ENCODE measurements around the gene CCDC74B.
"Not testable (repeated sequence)": the region's sequence is repeated elsewhere in the genome, so short reads cannot be mapped to it uniquely, and the experiment has no call there.

The CCDC74B gene

GRCh38 chr2:130165293-130166016 is 20.5 kb upstream of the CCDC74B start:
- no peaks in the 10 kb centered on the region for H4K20me1 ChIP-seq (ENCODE audit: low read depth, low read length)
- H3K27me3 ChIP-seq (ENCODE audit: low read length), result no peaks in the 10 kb centered on the region
- H3K9me2 ChIP-seq (replicated peaks; ENCODE audit: insufficient read depth, low read length), result no peaks in the 10 kb centered on the region
- no peaks in the 10 kb centered on the region for H3K79me2 ChIP-seq (ENCODE audit: insufficient read depth, low read length)
- H3K9me3 ChIP-seq (ENCODE audit: insufficient read depth, low read length), result no peaks in the 10 kb centered on the region
- no peak overlapping the region for H3K4me2 ChIP-seq (ENCODE audit: low read depth, low read length, poor library complexity, severe bottlenecking)
- H3K4me3 ChIP-seq (ENCODE audit: insufficient read depth, low read length, poor library complexity, severe bottlenecking), result no peak overlapping the region
- peaks cover 3% of the 10 kb centered on the region; the same call in 1 of the 2 replicates for H3K36me3 ChIP-seq (ENCODE audit: low read length)
- H3K27ac ChIP-seq (ENCODE audit: low read depth, low read length), result no peak overlapping the region
- TF ChIP-seq EZH2phosphoT487 (conservative IDR thresholded peaks at IDR 0.05; ENCODE audit: low read length) (no peak), CTCF (IDR thresholded peaks at IDR 0.05; ENCODE audit: insufficient read depth, low read length, poor library complexity, severe bottlenecking) (no peak)
- no peak overlapping the region for H2AFZ ChIP-seq (ENCODE audit: low read depth, low read length, severe bottlenecking)
- no peaks in the 10 kb centered on the region for H3F3A ChIP-seq (ENCODE audit: insufficient read depth)
- H3K9ac ChIP-seq (ENCODE audit: low read length), result no peak overlapping the region

- Histone ChIP-seq H3K9me3 (ENCODE audit: insufficient read depth, low read length) (no peaks in the 10 kb centered on the region), H3K4me2 (ENCODE audit: low read depth, low read length, poor library complexity, severe bottlenecking) (no peak overlapping the region), H2AFZ (ENCODE audit: low read depth, low read length, severe bottlenecking) (no peak overlapping the region), H4K20me1 (ENCODE audit: low read depth, low read length) (no peaks in the 10 kb centered on the region), H3K27me3 (ENCODE audit: low read length) (no peaks in the 10 kb centered on the region), H3K27ac (ENCODE audit: low read depth, low read length) (no peak overlapping the region), H3K9ac (ENCODE audit: low read length) (no peak overlapping the region), H3K36me3 (ENCODE audit: low read length) (peaks cover 3% of the 10 kb centered on the region; the same call in 1 of the 2 replicates), H3K4me3 (ENCODE audit: insufficient read depth, low read length, poor library complexity, severe bottlenecking) (no peak overlapping the region), H3F3A (ENCODE audit: insufficient read depth) (no peaks in the 10 kb centered on the region), H3K9me2 (replicated peaks; ENCODE audit: insufficient read depth, low read length) (no peaks in the 10 kb centered on the region), H3K79me2 (ENCODE audit: insufficient read depth, low read length) (no peaks in the 10 kb centered on the region)
- TF ChIP-seq EZH2phosphoT487 (conservative IDR thresholded peaks at IDR 0.05; ENCODE audit: low read length) (no peak), CTCF (IDR thresholded peaks at IDR 0.05; ENCODE audit: insufficient read depth, low read length, poor library complexity, severe bottlenecking) (no peak)
These were observed 18.1 kb upstream of the CCDC74B start for GRCh38 chr2:130162968-130163367.

GRCh38 chr2:130162486-130162885 is 17.6 kb upstream of the CCDC74B start:
- not testable (repeated sequence) for H3K4me3 ChIP-seq (ENCODE audit: insufficient read depth, low read length, poor library complexity, severe bottlenecking); H3K36me3 ChIP-seq (ENCODE audit: low read length); H4K20me1 ChIP-seq (ENCODE audit: low read depth, low read length); H3K27ac ChIP-seq (ENCODE audit: low read depth, low read length); H3K9me2 ChIP-seq (replicated peaks; ENCODE audit: insufficient read depth, low read length); H3F3A ChIP-seq (ENCODE audit: insufficient read depth); H3K79me2 ChIP-seq (ENCODE audit: insufficient read depth, low read length); H2AFZ ChIP-seq (ENCODE audit: low read depth, low read length, severe bottlenecking); H3K9ac ChIP-seq (ENCODE audit: low read length); H3K4me2 ChIP-seq (ENCODE audit: low read depth, low read length, poor library complexity, severe bottlenecking); H3K9me3 ChIP-seq (ENCODE audit: insufficient read depth, low read length); H3K27me3 ChIP-seq (ENCODE audit: low read length)

GRCh38 chr2:130160838-130161705 is 16.2 kb upstream of the CCDC74B start:
- not testable (repeated sequence) for H3K9me2 ChIP-seq (replicated peaks; ENCODE audit: insufficient read depth, low read length); H3K36me3 ChIP-seq (ENCODE audit: low read length); H2AFZ ChIP-seq (ENCODE audit: low read depth, low read length, severe bottlenecking); H3K4me3 ChIP-seq (ENCODE audit: insufficient read depth, low read length, poor library complexity, severe bottlenecking); H3F3A ChIP-seq (ENCODE audit: insufficient read depth); H3K9ac ChIP-seq (ENCODE audit: low read length); H3K9me3 ChIP-seq (ENCODE audit: insufficient read depth, low read length); H3K4me2 ChIP-seq (ENCODE audit: low read depth, low read length, poor library complexity, severe bottlenecking); H4K20me1 ChIP-seq (ENCODE audit: low read depth, low read length); H3K27ac ChIP-seq (ENCODE audit: low read depth, low read length); H3K27me3 ChIP-seq (ENCODE audit: low read length); H3K79me2 ChIP-seq (ENCODE audit: insufficient read depth, low read length)
